ENCODE measurements around the gene PHRF1. TPM values are rescaled to one million over a fixed set of nuclear protein-coding genes. Genes with fewer than 3 reads are reported as not detected.

PHRF1 gene
- total and polyA plus RNA-seq, 9 of the 15 experiments (the other 6 are each of a cell fraction or from before 2014, with no cell fraction given), result 0.07 to 37.2 (median 7.7) TPM

DNA sequence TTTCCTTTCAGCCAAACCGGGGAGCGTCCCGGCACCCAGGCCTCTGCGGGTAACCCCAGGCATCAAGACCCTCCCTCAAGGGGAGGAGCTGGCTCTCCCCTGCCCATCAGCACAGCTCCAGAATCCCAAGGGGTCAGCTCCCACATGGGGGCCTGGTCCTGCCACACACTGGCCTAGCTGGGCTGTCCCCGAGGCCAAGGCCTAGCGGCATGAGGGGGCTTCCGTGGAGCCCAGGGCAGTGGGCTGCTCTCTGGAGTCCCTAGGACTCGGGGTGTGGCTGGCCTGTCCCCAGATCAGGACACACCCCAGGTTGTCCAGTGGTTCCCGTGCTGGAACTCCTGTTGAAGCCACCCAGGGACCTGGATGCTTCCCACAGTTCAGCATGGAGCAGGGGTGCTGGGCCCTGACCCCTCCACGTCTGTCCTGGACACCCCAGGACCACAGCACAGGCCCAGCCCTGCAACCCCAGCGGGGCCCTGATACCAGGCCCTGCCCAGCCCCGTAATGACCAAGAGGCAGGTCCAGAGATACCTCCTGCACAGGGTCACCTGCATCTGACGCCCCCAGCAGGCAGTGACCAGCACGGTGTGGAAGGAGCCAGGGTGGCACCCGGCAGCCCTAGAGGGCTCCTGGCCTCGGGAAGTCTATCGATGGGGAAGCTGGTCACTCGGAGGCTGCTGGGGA lies 46.4 kb upstream of the PHRF1 start (continued):
- TF ChIP-seq MED1 (CRISPR knock-in tag; IDR thresholded peaks at IDR 0.05; ENCODE audit: borderline replicate concordance) (no peak), POLR2G (IDR thresholded peaks at IDR 0.05; ENCODE audit: low read depth, low read length) (peak; percentile 52; the same call in 1 of the 2 replicates), NCOA4 (IDR thresholded peaks at IDR 0.05; ENCODE audit: partially characterized antibody) (no peak), MTF1 (CRISPR knock-in tag; IDR thresholded peaks at IDR 0.05; ENCODE audit: borderline replicate concordance) (no peak), SUPT5H (IDR thresholded peaks at IDR 0.05) (0 out of 2 replicates have a peak, but pooled peaks have one; percentile 30), RUNX1 (IDR thresholded peaks at IDR 0.05; ENCODE audit: low read depth) (no peak), C11orf30 (IDR thresholded peaks at IDR 0.05; ENCODE audit: low read depth) (no peak), ATF4 (CRISPR knock-in tag; IDR thresholded peaks at IDR 0.05) (no peak), EP400 (IDR thresholded peaks at IDR 0.05) (no peak), NRF1 (conservative IDR thresholded peaks at IDR 0.05 in 1 of 2, IDR thresholded peaks at IDR 0.05 in 1 of 2) (no peak), ZNF408 (CRISPR knock-in tag; IDR thresholded peaks at IDR 0.05; ENCODE audit: low read depth) (no peak)
- TF ChIP-seq, protein P1, sequence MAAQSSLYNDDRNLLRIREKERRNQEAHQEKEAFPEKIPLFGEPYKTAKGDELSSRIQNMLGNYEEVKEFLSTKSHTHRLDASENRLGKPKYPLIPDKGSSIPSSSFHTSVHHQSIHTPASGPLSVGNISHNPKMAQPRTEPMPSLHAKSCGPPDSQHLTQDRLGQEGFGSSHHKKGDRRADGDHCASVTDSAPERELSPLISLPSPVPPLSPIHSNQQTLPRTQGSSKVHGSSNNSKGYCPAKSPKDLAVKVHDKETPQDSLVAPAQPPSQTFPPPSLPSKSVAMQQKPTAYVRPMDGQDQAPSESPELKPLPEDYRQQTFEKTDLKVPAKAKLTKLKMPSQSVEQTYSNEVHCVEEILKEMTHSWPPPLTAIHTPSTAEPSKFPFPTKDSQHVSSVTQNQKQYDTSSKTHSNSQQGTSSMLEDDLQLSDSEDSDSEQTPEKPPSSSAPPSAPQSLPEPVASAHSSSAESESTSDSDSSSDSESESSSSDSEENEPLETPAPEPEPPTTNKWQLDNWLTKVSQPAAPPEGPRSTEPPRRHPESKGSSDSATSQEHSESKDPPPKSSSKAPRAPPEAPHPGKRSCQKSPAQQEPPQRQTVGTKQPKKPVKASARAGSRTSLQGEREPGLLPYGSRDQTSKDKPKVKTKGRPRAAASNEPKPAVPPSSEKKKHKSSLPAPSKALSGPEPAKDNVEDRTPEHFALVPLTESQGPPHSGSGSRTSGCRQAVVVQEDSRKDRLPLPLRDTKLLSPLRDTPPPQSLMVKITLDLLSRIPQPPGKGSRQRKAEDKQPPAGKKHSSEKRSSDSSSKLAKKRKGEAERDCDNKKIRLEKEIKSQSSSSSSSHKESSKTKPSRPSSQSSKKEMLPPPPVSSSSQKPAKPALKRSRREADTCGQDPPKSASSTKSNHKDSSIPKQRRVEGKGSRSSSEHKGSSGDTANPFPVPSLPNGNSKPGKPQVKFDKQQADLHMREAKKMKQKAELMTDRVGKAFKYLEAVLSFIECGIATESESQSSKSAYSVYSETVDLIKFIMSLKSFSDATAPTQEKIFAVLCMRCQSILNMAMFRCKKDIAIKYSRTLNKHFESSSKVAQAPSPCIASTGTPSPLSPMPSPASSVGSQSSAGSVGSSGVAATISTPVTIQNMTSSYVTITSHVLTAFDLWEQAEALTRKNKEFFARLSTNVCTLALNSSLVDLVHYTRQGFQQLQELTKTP (IDR thresholded peaks at IDR 0.05; ENCODE audit: low read depth in 1 of 2, partially characterized antibody in 2 of 2), result no peak

Measured in K562 (cell line).